GM18951 (cell line): ENCODE results near the gene STK38.

Experiments
- POLR2A ChIP-seq: IDR thresholded peaks from 4 replicates; pipeline ENCODE4 v1.6.1; 2011; ENCODE audit warnings: mild to moderate bottlenecking; ENCODE audit not compliant: insufficient read length, insufficient read depth; ENCODE audit errors: extremely low read depth
- in situ Hi-C: fragments of 300-500 bp; cut with MboI; formaldehyde crosslinking; loops from one replicate; pipeline ENCODE4 v1.12.0; 2022; ENCODE audit warnings: low sequenced_read_pairs, mixed read lengths, inconsistent platforms; ENCODE audit not compliant: unreplicated experiment

Gene STK38

GRCh38 chr6:36555750-36556252 lies 8.5 kb upstream of the STK38 start:
- in situ Hi-C loops: no loop called here
- TF ChIP-seq POLR2A: no peak

GRCh38 chr6:36550473-36551000 lies 3.3 kb upstream of the STK38 start:
- no peak for TF ChIP-seq POLR2A
- in situ Hi-C loops: no loop called here

GRCh38 chr6:36548401-36548743 lies 1.1 kb upstream of the STK38 start:
- no peak for TF ChIP-seq POLR2A
- in situ Hi-C loops: no loop called here

GRCh38 chr6:36547646-36548400 lies 544 bp upstream of the STK38 start:
- in situ Hi-C loops: no loop called here
- no peak for TF ChIP-seq POLR2A

GRCh38 chr6:36546308-36546919 lies 865 bp downstream of the STK38 start:
- in situ Hi-C loops: no loop called here

GRCh38 chr6:36545767-36546307 lies 1.4 kb downstream of the STK38 start:
- in situ Hi-C loops: no loop called here
- TF ChIP-seq POLR2A: no peak

More at GRCh38 chr6:36546308-36546919, 865 bp downstream of the STK38 start:
- no peak for TF ChIP-seq POLR2A

- TF ChIP-seq POLR2A: no peak
- in situ Hi-C loops: no loop called here
Measured at GRCh38 chr6:36544228-36544627, 3.1 kb downstream of the STK38 start.

- in situ Hi-C loops: no loop called here
- TF ChIP-seq POLR2A: no peak
Measured at GRCh38 chr6:36542041-36542440, 5.2 kb downstream of the STK38 start.

- no peak for TF ChIP-seq POLR2A
- in situ Hi-C loops: no loop called here
Measured at GRCh38 chr6:36539814-36540568, 7.3 kb downstream of the STK38 start.

- in situ Hi-C loops: no loop called here
- no peak for TF ChIP-seq POLR2A
Measured at GRCh38 chr6:36536873-36537547, 10.3 kb downstream of the STK38 start.

GRCh38 chr6:36533321-36533720 lies 14.0 kb downstream of the STK38 start:
- no peak for TF ChIP-seq POLR2A
- in situ Hi-C loops: no loop called here

GRCh38 chr6:36526066-36526465 lies 21.2 kb downstream of the STK38 start:
- in situ Hi-C loops: no loop called here

More at GRCh38 chr6:36526066-36526465, 21.2 kb downstream of the STK38 start:
- no peak for TF ChIP-seq POLR2A
